ENCODE results near the gene CDHR2. TPM values are rescaled to one million over a fixed set of nuclear protein-coding genes. Genes with fewer than 3 reads are reported as not detected.

CDHR2 gene
- total and polyA plus RNA-seq, 2 experiments from 2014 or later: 0.59 to 0.60 TPM

GRCh38 chr5:176637556-176637955 lies 88.4 kb downstream of the CDHR2 start:
- Histone ChIP-seq H3K27me3 (peaks cover 4% of the 10 kb centered on the region), H3K9me3 (ENCODE audit: low read depth) (no peaks in the 10 kb centered on the region), H3K36me3 (no peaks in the 10 kb centered on the region), H3K4me1 (ENCODE audit: low read depth) (no peaks in the 10 kb centered on the region), H3K27ac (no peak overlapping the region), H3K4me3 (no peak overlapping the region)
- TF ChIP-seq CTCF (IDR thresholded peaks at IDR 0.05; ENCODE audit: low read depth, low read length): no peak
- no peak for DNase-seq (ENCODE audit: low read depth in 1 of 2, low spot score in 1 of 2)

- H3K27me3 ChIP-seq: no peaks in the 10 kb centered on the region
- DNase-seq (ENCODE audit: low read depth in 1 of 2, low spot score in 1 of 2): no peak
Observed at GRCh38 chr5:176638437-176638836, 89.3 kb downstream of the CDHR2 start.

GRCh38 chr5:176639208-176639607 lies 90.1 kb downstream of the CDHR2 start:
- no peak for TF ChIP-seq CTCF (IDR thresholded peaks at IDR 0.05; ENCODE audit: low read depth, low read length)
- H3K27ac ChIP-seq: no peak overlapping the region
- no peaks in the 10 kb centered on the region for H3K9me3 ChIP-seq (ENCODE audit: low read depth)
- no peaks in the 10 kb centered on the region for H3K4me1 ChIP-seq (ENCODE audit: low read depth)
- H3K27me3 ChIP-seq: no peaks in the 10 kb centered on the region
- no peak overlapping the region for H3K4me3 ChIP-seq
- DNase-seq (ENCODE audit: low read depth in 1 of 2, low spot score in 1 of 2): no peak
- no peaks in the 10 kb centered on the region for H3K36me3 ChIP-seq

More at GRCh38 chr5:176638437-176638836, 89.3 kb downstream of the CDHR2 start:
- H3K4me3 ChIP-seq: no peak overlapping the region
- H3K27ac ChIP-seq: no peak overlapping the region
- H3K9me3 ChIP-seq (ENCODE audit: low read depth): no peaks in the 10 kb centered on the region
- TF ChIP-seq CTCF (IDR thresholded peaks at IDR 0.05; ENCODE audit: low read depth, low read length): no peak
- H3K36me3 ChIP-seq: no peaks in the 10 kb centered on the region
- H3K4me1 ChIP-seq (ENCODE audit: low read depth): no peaks in the 10 kb centered on the region

GRCh38 chr5:176639981-176640380 lies 90.8 kb downstream of the CDHR2 start:
- DNase-seq (ENCODE audit: low read depth in 1 of 2, low spot score in 1 of 2): peak in 1 of 2 donors; percentile 43
- Histone ChIP-seq H3K9me3 (ENCODE audit: low read depth) (no peaks in the 10 kb centered on the region), H3K27ac (no peak overlapping the region), H3K4me3 (no peak overlapping the region), H3K36me3 (no peaks in the 10 kb centered on the region), H3K4me1 (ENCODE audit: low read depth) (no peaks in the 10 kb centered on the region), H3K27me3 (no peaks in the 10 kb centered on the region)
- no peak for TF ChIP-seq CTCF (IDR thresholded peaks at IDR 0.05; ENCODE audit: low read depth, low read length)

- DNase-seq (ENCODE audit: low read depth in 1 of 2, low spot score in 1 of 2): no peak
- no peaks in the 10 kb centered on the region for H3K27me3 ChIP-seq
- no peak for TF ChIP-seq CTCF (IDR thresholded peaks at IDR 0.05; ENCODE audit: low read depth, low read length)
- H3K9me3 ChIP-seq (ENCODE audit: low read depth): no peaks in the 10 kb centered on the region
- H3K4me1 ChIP-seq (ENCODE audit: low read depth): no peaks in the 10 kb centered on the region
- no peak overlapping the region for H3K27ac ChIP-seq
- no peak overlapping the region for H3K4me3 ChIP-seq
- no peaks in the 10 kb centered on the region for H3K36me3 ChIP-seq
Observed at GRCh38 chr5:176640616-176641015, 91.5 kb downstream of the CDHR2 start.
